Peyer's patch (tissue), 4 donors: ENCODE results near the gene STAT4. TPM values are rescaled to one million over a fixed set of nuclear protein-coding genes. Genes with fewer than 3 reads are reported as not detected.

Source experiments
- DNase-seq, 3 donors: peaks; one replicate each; pipeline ENCODE4 v3.0.0-alpha.2; 2017 to 2019
- H3K27ac ChIP-seq, 4 donors: fragments of 200-600 bp; sonication (generic); one replicate each; pipeline ENCODE4 v1.5.1; 2016 to 2019
- H3K27me3 ChIP-seq, 2 donors: fragments of 200-600 bp; sonication (generic); one replicate each; pipeline ENCODE4 v1.5.1; 2019
- H3K36me3 ChIP-seq, 3 donors: fragments of 200-600 bp; sonication (generic); one replicate each; pipeline ENCODE4 v1.5.1; 2016 to 2019
- H3K4me1 ChIP-seq, 4 donors: fragments of 200-600 bp; sonication (generic); one replicate each; pipeline ENCODE4 v1.5.1; 2016 to 2019
- H3K4me3 ChIP-seq, 4 donors: fragments of 200-600 bp; sonication (generic); 1 replicate in 3 of 4; 2 replicates in 1 of 4; pipeline ENCODE4 v1.5.1; 2016 to 2019; ENCODE audit warnings: mild to moderate bottlenecking in 1 of 4
- H3K9me3 ChIP-seq, 4 donors: fragments of 200-600 bp; sonication (generic); one replicate each; pipeline ENCODE4 v1.5.1; 2016 to 2019; ENCODE audit warnings: mild to moderate bottlenecking in 1 of 4
- POLR2A ChIP-seq, 2 donors: fragments of 450-650 bp; IDR thresholded peaks; one replicate each; pipeline ENCODE4 v1.5.1; 2017; ENCODE audit warnings: antibody characterized with exemption in 2 of 2, mild to moderate bottlenecking in 2 of 2, moderate library complexity in 2 of 2
- total RNA-seq, 4 donors: library from RNA; depleted of rRNA; stranded (reverse); fragments of >200 nt; gene quantifications; one replicate each; pipeline ENCODE4 v1.1.0, GENCODE V29; 2016
- TF ChIP-seq, protein P1 (sequence below), 6 experiments: fragments of 450-650 bp in 4 of 6; fragments of 200-600 bp in 2 of 6; sonication (generic) in 1 of 6; IDR thresholded peaks; one replicate each; pipeline ENCODE4 v1.5.1; 2017 to 2019; ENCODE audit warnings: antibody characterized with exemption in 6 of 6, mild to moderate bottlenecking in 3 of 6, moderate library complexity in 1 of 6

The STAT4 gene
- total RNA-seq, 4 donors from 2014 or later, result 5.0 to 18.2 (median 5.9) TPM

DNA sequence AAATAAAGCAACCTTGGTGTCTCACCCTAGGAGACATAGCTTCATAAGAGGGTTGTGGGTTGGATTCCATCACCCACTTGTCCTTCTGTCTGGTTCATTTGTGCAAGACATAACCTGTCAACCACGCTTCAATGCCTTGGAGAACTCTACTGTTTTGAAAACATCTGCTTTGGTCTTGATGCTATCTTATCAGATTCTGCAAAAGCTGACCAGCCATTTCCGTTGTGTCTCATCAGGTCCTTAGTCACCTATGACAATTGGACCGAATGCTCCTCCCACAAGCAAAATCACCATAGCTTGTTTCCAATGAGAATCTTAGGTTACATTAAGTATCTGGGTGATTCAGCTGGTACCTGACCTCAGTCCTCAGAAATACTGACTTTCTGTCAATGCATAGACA, 35.4 kb downstream of the STAT4 start:
- Histone ChIP-seq H3K4me3 (no peak overlapping the region), H3K4me1 (no peaks in the 10 kb centered on the region), H3K36me3 (no peaks in the 10 kb centered on the region), H3K9me3 (no peaks in the 10 kb centered on the region), H3K27ac (peak overlapping the region in 2 of 4 donors; percentile 13 to 27), H3K27me3 (no peaks in the 10 kb centered on the region)
- no peak for DNase-seq
- TF ChIP-seq, protein P1, sequence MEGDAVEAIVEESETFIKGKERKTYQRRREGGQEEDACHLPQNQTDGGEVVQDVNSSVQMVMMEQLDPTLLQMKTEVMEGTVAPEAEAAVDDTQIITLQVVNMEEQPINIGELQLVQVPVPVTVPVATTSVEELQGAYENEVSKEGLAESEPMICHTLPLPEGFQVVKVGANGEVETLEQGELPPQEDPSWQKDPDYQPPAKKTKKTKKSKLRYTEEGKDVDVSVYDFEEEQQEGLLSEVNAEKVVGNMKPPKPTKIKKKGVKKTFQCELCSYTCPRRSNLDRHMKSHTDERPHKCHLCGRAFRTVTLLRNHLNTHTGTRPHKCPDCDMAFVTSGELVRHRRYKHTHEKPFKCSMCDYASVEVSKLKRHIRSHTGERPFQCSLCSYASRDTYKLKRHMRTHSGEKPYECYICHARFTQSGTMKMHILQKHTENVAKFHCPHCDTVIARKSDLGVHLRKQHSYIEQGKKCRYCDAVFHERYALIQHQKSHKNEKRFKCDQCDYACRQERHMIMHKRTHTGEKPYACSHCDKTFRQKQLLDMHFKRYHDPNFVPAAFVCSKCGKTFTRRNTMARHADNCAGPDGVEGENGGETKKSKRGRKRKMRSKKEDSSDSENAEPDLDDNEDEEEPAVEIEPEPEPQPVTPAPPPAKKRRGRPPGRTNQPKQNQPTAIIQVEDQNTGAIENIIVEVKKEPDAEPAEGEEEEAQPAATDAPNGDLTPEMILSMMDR (IDR thresholded peaks at IDR 0.05), result no peak
- no peak for TF ChIP-seq POLR2A (IDR thresholded peaks at IDR 0.05)

DNA sequence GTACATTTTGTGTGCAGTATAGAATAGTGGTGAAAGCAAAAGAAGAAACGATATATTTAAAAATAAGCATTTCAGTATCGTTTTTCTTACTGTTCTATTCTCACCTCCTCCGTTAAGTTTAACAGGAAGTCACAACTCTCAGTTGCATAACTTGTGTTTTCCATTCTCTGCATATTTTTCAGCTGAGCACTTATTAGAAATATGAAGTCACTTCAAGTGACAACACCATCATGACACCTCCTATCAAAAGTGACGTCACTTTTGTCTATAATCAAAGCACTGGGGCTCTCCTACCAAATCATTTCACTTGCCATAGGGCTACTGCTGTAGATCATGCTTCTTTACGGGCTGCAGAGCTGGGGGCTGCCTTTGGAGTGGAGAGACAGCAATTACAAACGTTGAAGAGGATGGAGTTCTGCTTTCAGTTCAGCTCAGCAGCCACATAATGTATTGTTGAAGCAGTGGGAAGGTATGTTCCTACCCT, 36.3 kb downstream of the STAT4 start:
- DNase-seq, result no peak
- H3K4me1 ChIP-seq, result no peaks in the 10 kb centered on the region
- H3K9me3 ChIP-seq, result no peaks in the 10 kb centered on the region
- H3K27ac ChIP-seq, result peak overlapping the region in 3 of 4 donors; percentile 13 to 62 (median 43)
- H3K27me3 ChIP-seq, result no peaks in the 10 kb centered on the region
- TF ChIP-seq POLR2A (IDR thresholded peaks at IDR 0.05), result no peak
- TF ChIP-seq, protein P1 (IDR thresholded peaks at IDR 0.05), result no peak
- no peaks in the 10 kb centered on the region for H3K36me3 ChIP-seq
- no peak overlapping the region for H3K4me3 ChIP-seq

DNA sequence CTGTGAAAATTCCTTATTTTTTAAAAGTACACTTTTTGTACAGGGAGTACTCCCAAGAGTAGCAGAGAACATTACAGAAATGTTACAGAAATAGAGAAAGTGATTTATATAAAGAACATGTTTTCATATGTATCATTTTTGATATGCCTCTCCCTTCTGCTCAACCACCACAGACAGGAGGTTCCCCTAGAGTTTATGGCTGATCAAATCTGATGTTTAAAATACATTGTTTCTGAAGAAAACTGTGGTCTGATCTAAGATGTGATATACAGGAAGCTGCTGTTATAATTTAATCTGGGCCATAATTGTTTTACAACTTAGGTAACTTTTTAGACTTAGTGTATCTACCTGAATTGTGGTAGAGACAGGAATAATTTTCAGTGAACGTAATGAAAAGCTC, 37.0 kb downstream of the STAT4 start:
- Histone ChIP-seq H3K4me1 (no peaks in the 10 kb centered on the region), H3K9me3 (no peaks in the 10 kb centered on the region), H3K27me3 (no peaks in the 10 kb centered on the region), H3K27ac (no peak overlapping the region), H3K4me3 (no peak overlapping the region), H3K36me3 (no peaks in the 10 kb centered on the region)
- DNase-seq, result no peak
- TF ChIP-seq, protein P1 (IDR thresholded peaks at IDR 0.05), result no peak
- TF ChIP-seq POLR2A (IDR thresholded peaks at IDR 0.05), result no peak

DNA sequence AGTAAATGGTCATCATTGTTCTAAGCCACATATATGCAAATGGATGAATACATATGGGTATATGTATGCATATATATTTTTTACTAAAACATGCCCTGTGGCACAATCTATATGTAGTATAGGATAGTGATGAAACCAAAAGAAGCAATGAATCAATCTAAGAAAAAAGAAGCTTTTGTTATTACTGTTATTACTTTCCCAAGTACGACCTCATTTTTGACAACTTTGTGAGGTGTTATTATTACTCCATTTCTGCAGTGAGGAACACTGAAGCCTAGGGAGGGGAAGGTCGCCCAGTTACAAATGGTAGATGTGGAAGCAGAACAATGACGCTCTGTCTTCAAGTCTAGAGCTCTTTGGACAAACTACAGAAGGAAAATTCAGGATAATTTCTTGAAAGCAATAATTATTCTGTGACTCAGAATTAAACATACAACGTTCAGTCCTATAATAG, 38.3 kb downstream of the STAT4 start:
- Histone ChIP-seq H3K4me1 (no peaks in the 10 kb centered on the region), H3K9me3 (no peaks in the 10 kb centered on the region), H3K4me3 (no peak overlapping the region), H3K27me3 (no peaks in the 10 kb centered on the region), H3K27ac (no peak overlapping the region), H3K36me3 (no peaks in the 10 kb centered on the region)
- no peak for TF ChIP-seq POLR2A (IDR thresholded peaks at IDR 0.05)
- TF ChIP-seq, protein P1 (IDR thresholded peaks at IDR 0.05), result no peak
- no peak for DNase-seq

DNA sequence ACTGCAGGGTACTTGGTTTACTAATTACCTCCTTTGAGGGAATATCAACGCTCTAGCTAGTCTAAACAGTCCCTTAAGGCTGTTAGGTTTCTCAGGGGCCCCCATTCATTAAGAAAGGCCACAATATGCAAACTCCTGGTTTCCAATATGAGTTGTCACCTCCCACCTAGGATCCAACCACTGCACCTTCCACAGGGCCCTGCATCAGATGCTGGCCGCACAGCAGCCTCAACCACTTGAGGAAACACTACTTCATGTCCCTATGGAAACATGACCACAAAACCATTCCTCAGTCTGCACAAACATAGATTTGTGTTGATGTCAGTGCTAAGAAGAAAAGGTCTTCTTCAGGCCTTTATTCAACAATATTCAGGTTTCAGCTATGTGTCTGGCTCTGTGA, 40.9 kb downstream of the STAT4 start:
- Histone ChIP-seq H3K9me3 (no peaks in the 10 kb centered on the region), H3K27ac (no peak overlapping the region), H3K4me3 (no peak overlapping the region), H3K27me3 (no peaks in the 10 kb centered on the region), H3K36me3 (no peaks in the 10 kb centered on the region), H3K4me1 (no peaks in the 10 kb centered on the region)
- no peak for DNase-seq
- TF ChIP-seq POLR2A (IDR thresholded peaks at IDR 0.05), result no peak
- TF ChIP-seq, protein P1 (IDR thresholded peaks at IDR 0.05), result no peak

DNA sequence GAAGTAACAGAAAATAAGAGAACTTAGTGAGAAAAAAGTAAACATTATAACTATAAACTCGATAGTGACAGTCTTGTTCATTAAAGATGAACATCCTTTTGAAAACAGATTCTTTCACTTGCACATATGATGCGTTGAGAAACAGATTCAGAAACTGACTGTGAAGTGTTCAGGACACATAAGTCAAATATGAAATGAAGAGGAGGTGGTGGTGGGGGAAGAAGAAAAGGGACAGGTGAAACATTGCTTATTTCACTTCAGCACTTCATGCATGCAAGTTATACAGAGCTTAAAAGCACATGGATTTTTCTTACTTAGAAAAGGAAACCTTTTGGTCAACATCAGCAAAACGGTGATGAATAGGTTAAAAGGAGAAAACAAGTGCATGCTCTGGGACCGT, 42.5 kb downstream of the STAT4 start:
- Histone ChIP-seq H3K27ac (no peak overlapping the region), H3K9me3 (no peaks in the 10 kb centered on the region), H3K4me3 (no peak overlapping the region), H3K36me3 (no peaks in the 10 kb centered on the region), H3K27me3 (no peaks in the 10 kb centered on the region), H3K4me1 (no peaks in the 10 kb centered on the region)
- TF ChIP-seq POLR2A (IDR thresholded peaks at IDR 0.05), result no peak
- TF ChIP-seq, protein P1 (IDR thresholded peaks at IDR 0.05), result no peak
- DNase-seq, result no peak
